ENCODE data around the gene KPNB1.

DNA sequence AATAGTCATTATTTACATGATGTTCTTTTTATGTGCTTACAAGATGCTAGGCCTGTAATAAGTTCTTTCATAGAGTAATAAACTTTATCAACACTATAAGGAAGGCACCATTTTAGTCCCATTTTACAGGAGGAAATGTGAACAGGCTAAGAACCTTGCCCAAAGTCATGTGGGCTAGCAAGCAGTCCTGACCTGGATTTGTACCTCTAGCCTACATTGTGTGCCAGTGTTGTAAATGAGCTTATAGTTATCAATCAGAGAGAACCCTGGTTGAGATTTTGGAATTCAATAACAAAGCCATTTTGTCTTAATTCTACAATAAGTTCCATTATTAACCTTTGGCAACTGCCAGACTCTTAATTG is 37.6 kb downstream of the KPNB1 start:
- TF ChIP-seq POLR2A (IDR thresholded peaks at IDR 0.05) (no peak), CTCF (IDR thresholded peaks at IDR 0.05) (no peak), POLR2AphosphoS5 (IDR thresholded peaks at IDR 0.05) (no peak)

Measured in prostate gland (tissue), 2 donors.